HEK293T (cell line): ENCODE measurements around the gene DNAJC17.

Source experiments
- ARNT ChIP-seq: fragments of 450-650 bp; IDR thresholded peaks from 2 replicates; pipeline ENCODE4 v1.6.1; 2017; ENCODE audit warnings: mild to moderate bottlenecking
- BHLHE40 ChIP-seq: fragments of 450-650 bp; IDR thresholded peaks from 2 replicates; pipeline ENCODE4 v1.6.1; 2016; ENCODE audit warnings: mild to moderate bottlenecking, moderate library complexity, borderline replicate concordance
- CTBP1 ChIP-seq: fragments of 450-650 bp; IDR thresholded peaks from 2 replicates; pipeline ENCODE4 v1.6.1; 2016; ENCODE audit warnings: borderline replicate concordance
- ELF4 ChIP-seq: fragments of 450-650 bp; IDR thresholded peaks from 2 replicates; pipeline ENCODE4 v1.6.1; 2017; ENCODE audit warnings: antibody characterized with exemption
- FOXA1 ChIP-seq: fragments of 450-650 bp; IDR thresholded peaks from 2 replicates; pipeline ENCODE4 v1.6.1; 2016; ENCODE audit warnings: mild to moderate bottlenecking
- FOXK2 ChIP-seq: fragments of 450-650 bp; IDR thresholded peaks from 2 replicates; pipeline ENCODE4 v1.6.1; 2016; ENCODE audit warnings: mild to moderate bottlenecking
- HDGF ChIP-seq: fragments of 450-650 bp; IDR thresholded peaks from 2 replicates; pipeline ENCODE4 v1.6.1; 2017; ENCODE audit warnings: antibody characterized with exemption, borderline replicate concordance
- L3MBTL2 ChIP-seq: fragments of 450-650 bp; conservative IDR thresholded peaks from 2 replicates; pipeline ENCODE4 v1.6.1; 2016; ENCODE audit warnings: mild to moderate bottlenecking
- LEF1 ChIP-seq: fragments of 450-650 bp; IDR thresholded peaks from 2 replicates; pipeline ENCODE4 v1.6.1; 2017; ENCODE audit warnings: mild to moderate bottlenecking, borderline replicate concordance
- SP1 ChIP-seq: fragments of 450-650 bp; IDR thresholded peaks from 2 replicates; pipeline ENCODE4 v1.6.1; 2017
- SUZ12 ChIP-seq: fragments of 450-650 bp; IDR thresholded peaks from 2 replicates; pipeline ENCODE4 v1.6.1; 2016; ENCODE audit warnings: mild to moderate bottlenecking
- TARDBP ChIP-seq: fragments of 450-650 bp; IDR thresholded peaks from 2 replicates; pipeline ENCODE4 v1.6.1; 2016
- ZNF384 ChIP-seq: fragments of 450-650 bp; IDR thresholded peaks from 2 replicates; pipeline ENCODE4 v1.6.1; 2016
- TF ChIP-seq, protein P1 (sequence below): fragments of 450-650 bp; IDR thresholded peaks from 2 replicates; pipeline ENCODE4 v1.6.1; 2016

DNA sequence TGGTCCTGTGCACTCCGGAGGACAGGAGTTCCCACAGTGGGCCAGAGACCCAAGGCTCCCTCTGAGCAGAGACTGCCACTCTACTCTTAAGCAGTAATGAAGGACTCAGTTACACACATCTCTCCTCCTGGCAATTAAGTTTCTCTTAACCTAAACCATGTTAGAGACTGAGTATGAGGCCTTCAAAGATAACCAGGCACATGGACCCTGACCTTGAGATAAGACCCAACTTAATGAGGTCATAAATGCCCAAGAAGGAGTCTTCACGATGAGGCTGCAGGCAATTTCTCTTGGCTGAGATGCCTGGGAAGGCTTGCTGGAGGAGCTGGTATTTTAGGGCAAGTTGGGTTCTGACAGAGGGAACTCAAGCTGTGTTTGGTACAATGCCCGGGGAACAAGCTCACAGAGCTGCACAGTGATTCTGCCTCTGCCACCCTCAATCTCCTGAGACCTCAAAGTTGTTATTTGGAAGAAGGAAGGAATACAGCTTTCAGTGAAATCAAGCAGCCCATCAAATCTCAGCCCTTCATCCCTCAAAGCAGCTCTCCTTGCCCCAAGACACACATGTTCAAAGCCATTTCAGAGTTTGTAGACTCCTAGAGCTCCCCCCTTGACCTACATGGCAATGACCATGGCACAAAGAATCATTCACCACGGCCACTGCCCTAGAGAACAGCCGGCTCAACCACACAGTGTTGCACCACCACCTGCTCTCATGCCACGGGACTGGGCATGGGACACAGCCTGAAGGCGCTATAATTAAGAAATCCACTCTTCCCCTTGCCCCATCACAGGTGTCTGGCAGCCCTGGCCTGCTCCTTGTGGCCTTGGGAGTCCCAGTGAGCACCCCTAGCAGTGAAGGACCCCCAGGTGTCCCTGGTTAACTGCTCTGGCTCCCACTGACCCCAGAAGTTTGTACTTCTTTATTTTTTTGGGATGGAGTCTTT lies 59.3 kb downstream of the DNAJC17 start:
- TF ChIP-seq L3MBTL2 (no peak), FOXK2 (no peak), FOXA1 (no peak), HDGF (no peak), TARDBP (no peak), ELF4 (no peak), BHLHE40 (no peak), LEF1 (no peak), ARNT (no peak), SUZ12 (no peak), SP1 (no peak), CTBP1 (no peak), ZNF384 (no peak)
- TF ChIP-seq, protein P1, sequence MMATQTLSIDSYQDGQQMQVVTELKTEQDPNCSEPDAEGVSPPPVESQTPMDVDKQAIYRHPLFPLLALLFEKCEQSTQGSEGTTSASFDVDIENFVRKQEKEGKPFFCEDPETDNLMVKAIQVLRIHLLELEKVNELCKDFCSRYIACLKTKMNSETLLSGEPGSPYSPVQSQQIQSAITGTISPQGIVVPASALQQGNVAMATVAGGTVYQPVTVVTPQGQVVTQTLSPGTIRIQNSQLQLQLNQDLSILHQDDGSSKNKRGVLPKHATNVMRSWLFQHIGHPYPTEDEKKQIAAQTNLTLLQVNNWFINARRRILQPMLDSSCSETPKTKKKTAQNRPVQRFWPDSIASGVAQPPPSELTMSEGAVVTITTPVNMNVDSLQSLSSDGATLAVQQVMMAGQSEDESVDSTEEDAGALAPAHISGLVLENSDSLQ, result no peak
